ENCODE data around the gene ADAM8. TPM values are rescaled to one million over a fixed set of nuclear protein-coding genes. Genes with fewer than 3 reads are reported as not detected.

ADAM8 gene
- total and polyA plus RNA-seq, 2 donors (not counting 1 experiment from before 2014, with no cell fraction given), result 116 to 196 TPM

GRCh38 chr10:133299224-133299623 lies 22.6 kb upstream of the ADAM8 start:
- no peak for TF ChIP-seq EZH2 (IDR thresholded peaks at IDR 0.05; ENCODE audit: borderline replicate concordance, insufficient read depth, low read depth, low read length, poor library complexity, severe bottlenecking)
- TF ChIP-seq, protein P1, sequence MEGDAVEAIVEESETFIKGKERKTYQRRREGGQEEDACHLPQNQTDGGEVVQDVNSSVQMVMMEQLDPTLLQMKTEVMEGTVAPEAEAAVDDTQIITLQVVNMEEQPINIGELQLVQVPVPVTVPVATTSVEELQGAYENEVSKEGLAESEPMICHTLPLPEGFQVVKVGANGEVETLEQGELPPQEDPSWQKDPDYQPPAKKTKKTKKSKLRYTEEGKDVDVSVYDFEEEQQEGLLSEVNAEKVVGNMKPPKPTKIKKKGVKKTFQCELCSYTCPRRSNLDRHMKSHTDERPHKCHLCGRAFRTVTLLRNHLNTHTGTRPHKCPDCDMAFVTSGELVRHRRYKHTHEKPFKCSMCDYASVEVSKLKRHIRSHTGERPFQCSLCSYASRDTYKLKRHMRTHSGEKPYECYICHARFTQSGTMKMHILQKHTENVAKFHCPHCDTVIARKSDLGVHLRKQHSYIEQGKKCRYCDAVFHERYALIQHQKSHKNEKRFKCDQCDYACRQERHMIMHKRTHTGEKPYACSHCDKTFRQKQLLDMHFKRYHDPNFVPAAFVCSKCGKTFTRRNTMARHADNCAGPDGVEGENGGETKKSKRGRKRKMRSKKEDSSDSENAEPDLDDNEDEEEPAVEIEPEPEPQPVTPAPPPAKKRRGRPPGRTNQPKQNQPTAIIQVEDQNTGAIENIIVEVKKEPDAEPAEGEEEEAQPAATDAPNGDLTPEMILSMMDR (IDR thresholded peaks at IDR 0.05), result no peak
- H3K79me2 ChIP-seq (ENCODE audit: control insufficient read depth, insufficient read depth, low read length), result peaks cover 23% of the 10 kb centered on the region
- no peak overlapping the region for H2AFZ ChIP-seq (ENCODE audit: insufficient read depth, low read depth, low read length, poor library complexity, severe bottlenecking)
- CTCF ChIA-PET, result interaction anchor here (0.8 to 1.5 kb wide), 2 partner anchors 24 to 30 kb away, joined by 3 to 5 read pairs; no protein-coding TSS in a partner anchor
- no peak overlapping the region for H3K4me3 ChIP-seq (ENCODE audit: control extremely low read depth in 1 of 5, extremely low read depth in 1 of 5, insufficient read depth in 1 of 5, low read depth in 2 of 5, low read length in 4 of 5)
- peaks cover 33% of the 10 kb centered on the region for H4K20me1 ChIP-seq (ENCODE audit: control insufficient read depth, insufficient read depth, low read length, poor library complexity, severe bottlenecking)
- peaks cover 0 to 77% of the 10 kb centered on the region in 2 experiments for H3K36me3 ChIP-seq (replicated peaks in 1 of 2; ENCODE audit: control extremely low read depth in 1 of 2, control insufficient read depth in 1 of 2, extremely low read depth in 1 of 2, insufficient read depth in 2 of 2, low read length in 1 of 2)
- Mint-ChIP-seq H3K4me3 (no peak overlapping the region), H3K9me3 (ENCODE audit: insufficient read depth) (no peaks in the 10 kb centered on the region), H3K27ac (no peak overlapping the region), H3K4me1 (peaks cover 4% of the 10 kb centered on the region), H3K27me3 (no peaks in the 10 kb centered on the region)
- POLR2A ChIA-PET, result no interaction called here
- ATAC-seq (ENCODE audit: low read depth) (no peak), DNase-seq (no peak)
- intact Hi-C loops (cut with micrococcal nuclease), result no loop called here
- H3K4me1 ChIP-seq (ENCODE audit: control insufficient read depth in 2 of 2, insufficient read depth in 2 of 2, low read length in 2 of 2), result no peaks in the 10 kb centered on the region
- H3K4me2 ChIP-seq (replicated peaks; ENCODE audit: low read depth, low read length, poor library complexity, severe bottlenecking), result no peak overlapping the region
- H3K9me3 ChIP-seq (ENCODE audit: control extremely low read depth in 1 of 3, control insufficient read depth in 2 of 3, insufficient read depth in 1 of 3, low read length in 2 of 3), result no peaks in the 10 kb centered on the region
- H3K27me3 ChIP-seq (replicated peaks in 1 of 4; ENCODE audit: control extremely low read depth in 1 of 4, control insufficient read depth in 3 of 4, insufficient read depth in 4 of 4, low read length in 3 of 4), result no peaks in the 10 kb centered on the region
- H3K9ac ChIP-seq (ENCODE audit: low read length), result no peak overlapping the region
- H3K27ac ChIP-seq (ENCODE audit: low read length in 2 of 2), result no peak overlapping the region
- WGBS (ENCODE audit: insufficient coverage), result 99% methylated on average over 10 of the region's 10 CpGs

GRCh38 chr10:133298466-133298865 lies 21.8 kb upstream of the ADAM8 start:
- no peak overlapping the region for H3K27ac Mint-ChIP-seq
- TF ChIP-seq, protein P1 (IDR thresholded peaks at IDR 0.05), result no peak
- no peak for TF ChIP-seq EZH2 (IDR thresholded peaks at IDR 0.05; ENCODE audit: borderline replicate concordance, insufficient read depth, low read depth, low read length, poor library complexity, severe bottlenecking)
- POLR2A ChIA-PET, result no interaction called here

More at GRCh38 chr10:133298466-133298865, 21.8 kb upstream of the ADAM8 start:
- intact Hi-C loops (cut with micrococcal nuclease), result no loop called here
- Histone ChIP-seq H2AFZ (ENCODE audit: insufficient read depth, low read depth, low read length, poor library complexity, severe bottlenecking) (no peak overlapping the region), H4K20me1 (ENCODE audit: control insufficient read depth, insufficient read depth, low read length, poor library complexity, severe bottlenecking) (peaks cover 26% of the 10 kb centered on the region), H3K27ac (ENCODE audit: low read length in 2 of 2) (no peak overlapping the region), H3K9ac (ENCODE audit: low read length) (no peak overlapping the region), H3K27me3 (replicated peaks in 1 of 4; ENCODE audit: control extremely low read depth in 1 of 4, control insufficient read depth in 3 of 4, insufficient read depth in 4 of 4, low read length in 3 of 4) (no peaks in the 10 kb centered on the region), H3K9me3 (ENCODE audit: control extremely low read depth in 1 of 3, control insufficient read depth in 2 of 3, insufficient read depth in 1 of 3, low read length in 2 of 3) (no peaks in the 10 kb centered on the region), H3K4me1 (ENCODE audit: control insufficient read depth in 2 of 2, insufficient read depth in 2 of 2, low read length in 2 of 2) (no peaks in the 10 kb centered on the region), H3K36me3 (replicated peaks in 1 of 2; ENCODE audit: control extremely low read depth in 1 of 2, control insufficient read depth in 1 of 2, extremely low read depth in 1 of 2, insufficient read depth in 2 of 2, low read length in 1 of 2) (peaks cover 0 to 80% of the 10 kb centered on the region in 2 experiments), H3K4me3 (ENCODE audit: control extremely low read depth in 1 of 5, extremely low read depth in 1 of 5, insufficient read depth in 1 of 5, low read depth in 2 of 5, low read length in 4 of 5) (no peak overlapping the region), H3K79me2 (ENCODE audit: control insufficient read depth, insufficient read depth, low read length) (peaks cover 16% of the 10 kb centered on the region), H3K4me2 (replicated peaks; ENCODE audit: low read depth, low read length, poor library complexity, severe bottlenecking) (no peak overlapping the region)
- no peaks in the 10 kb centered on the region for H3K4me1 Mint-ChIP-seq
- DNase-seq (no peak), ATAC-seq (ENCODE audit: low read depth) (no peak)
- H3K9me3 Mint-ChIP-seq (ENCODE audit: insufficient read depth), result no peaks in the 10 kb centered on the region
- CTCF ChIA-PET, result interaction anchor here (1.5 kb wide), 1 partner anchor 31 kb away, joined by 5 read pairs; no protein-coding TSS in a partner anchor
- WGBS (ENCODE audit: insufficient coverage), result 98% methylated on average over 14 of the region's 14 CpGs
- no peaks in the 10 kb centered on the region for H3K27me3 Mint-ChIP-seq
- no peak overlapping the region for H3K4me3 Mint-ChIP-seq
